GM11168 (cell line): ENCODE results near the gene LIPG.
"Not testable (repeated sequence)": the region's sequence is repeated elsewhere in the genome, so short reads cannot be mapped to it uniquely, and the experiment has no call there.

Experiments used
- in situ Hi-C: fragments of 300-500 bp; cut with MboI; formaldehyde crosslinking; loops from one replicate; pipeline ENCODE4 v1.12.0; 2022; ENCODE audit warnings: low sequenced_read_pairs; ENCODE audit not compliant: unreplicated experiment

The LIPG gene

GRCh38 chr18:49569724-49570123 lies 7.9 kb downstream of the LIPG start:
- in situ Hi-C loops = no loop called here

GRCh38 chr18:49570836-49571235 lies 9.0 kb downstream of the LIPG start:
- in situ Hi-C loops = no loop called here

- in situ Hi-C loops = no loop called here
Measured at GRCh38 chr18:49572611-49573345, 10.9 kb downstream of the LIPG start.

- in situ Hi-C loops = no loop called here
Measured at GRCh38 chr18:49573835-49574234, 12.0 kb downstream of the LIPG start.

GRCh38 chr18:49579041-49579440 lies 17.2 kb downstream of the LIPG start:
- in situ Hi-C loops = not testable (repeated sequence)

- in situ Hi-C loops = not testable (repeated sequence)
Measured at GRCh38 chr18:49579583-49579982, 17.7 kb downstream of the LIPG start.

- in situ Hi-C loops = no loop called here
Measured at GRCh38 chr18:49580279-49580678, 18.4 kb downstream of the LIPG start.

GRCh38 chr18:49581371-49581770 lies 19.5 kb downstream of the LIPG start:
- in situ Hi-C loops = no loop called here

- in situ Hi-C loops = no loop called here
Measured at GRCh38 chr18:49582579-49582978, 20.7 kb downstream of the LIPG start.

GRCh38 chr18:49584394-49584793 lies 22.5 kb downstream of the LIPG start:
- in situ Hi-C loops = no loop called here

GRCh38 chr18:49584951-49585350 lies 23.1 kb downstream of the LIPG start:
- in situ Hi-C loops = not testable (repeated sequence)

GRCh38 chr18:49585781-49586663 lies 24.2 kb downstream of the LIPG start:
- in situ Hi-C loops = no loop called here

GRCh38 chr18:49588171-49588570 lies 26.3 kb downstream of the LIPG start:
- in situ Hi-C loops = no loop called here

- in situ Hi-C loops = no loop called here
Measured at GRCh38 chr18:49588971-49589370, 27.1 kb downstream of the LIPG start.

GRCh38 chr18:49590608-49591007 lies 28.8 kb downstream of the LIPG start:
- in situ Hi-C loops = no loop called here

- in situ Hi-C loops = no loop called here
Measured at GRCh38 chr18:49591271-49591670, 29.4 kb downstream of the LIPG start.

- in situ Hi-C loops = no loop called here
Measured at GRCh38 chr18:49591775-49592174, 29.9 kb downstream of the LIPG start.

- in situ Hi-C loops = no loop called here
Measured at GRCh38 chr18:49596687-49597086, 34.8 kb downstream of the LIPG start.

GRCh38 chr18:49597157-49597931 lies 35.5 kb downstream of the LIPG start:
- in situ Hi-C loops = no loop called here

- in situ Hi-C loops = no loop called here
Measured at GRCh38 chr18:49601211-49601610, 39.4 kb downstream of the LIPG start.
